ENCODE measurements around the gene COPS8. TPM values are rescaled to one million over a fixed set of nuclear protein-coding genes. Genes with fewer than 3 reads are reported as not detected.

The COPS8 gene
- total RNA-seq, 1 experiment from 2014 or later = 64.7 TPM

- H3K27me3 ChIP-seq (ENCODE audit: insufficient read depth, low read depth) = 0 out of 2 replicates have a peak, but pooled peaks cover 8% of the 10 kb centered on the region
- no peak overlapping the region for H3K27ac ChIP-seq
- TF ChIP-seq EZH2 (IDR thresholded peaks at IDR 0.05; ENCODE audit: low read depth) (no peak), CTCF (conservative IDR thresholded peaks at IDR 0.05) (no peak)
- H4K20me1 ChIP-seq (ENCODE audit: insufficient read depth) = no peaks in the 10 kb centered on the region
- POLR2A ChIA-PET (ENCODE audit: unreplicated experiment) = interaction anchor here (0.5 kb wide), 1 partner anchor 357 kb away, joined by 10 read pairs; no protein-coding TSS in a partner anchor
- peak in 1 of 2 experiments; percentile 64 for DNase-seq
- H3K79me2 ChIP-seq (ENCODE audit: low read depth) = no peaks in the 10 kb centered on the region
- H2AFZ ChIP-seq = no peak overlapping the region
- intact Hi-C loops (cut with micrococcal nuclease; ENCODE audit: unreplicated experiment) = loop anchor here (5.0 kb wide), 1 partner anchor 891 kb away; no protein-coding TSS in a partner anchor
- H3K4me3 ChIP-seq = no peak overlapping the region
- H3K36me3 ChIP-seq (ENCODE audit: low read depth) = no peaks in the 10 kb centered on the region
- H3K9me3 ChIP-seq (ENCODE audit: insufficient read depth, low read depth) = peaks cover 3% of the 10 kb centered on the region; the same call in 1 of the 2 replicates
- H3K4me2 ChIP-seq = peak overlapping the region; percentile 4; the same call in 1 of the 2 replicates
- H3K9me2 ChIP-seq (ENCODE audit: insufficient read depth) = no peaks in the 10 kb centered on the region
- H3F3A ChIP-seq (ENCODE audit: insufficient read depth, low read depth) = peaks cover 16% of the 10 kb centered on the region; the same call in 1 of the 2 replicates
- H3K4me1 ChIP-seq (replicated peaks; ENCODE audit: insufficient read depth) = peaks cover 22% of the 10 kb centered on the region
- no TSS peak for BruUV-seq (replicated peaks)
- CTCF ChIA-PET = interaction anchor here (0.5 to 0.6 kb wide), 2 partner anchors 332 to 406 kb away, joined by 3 to 5 read pairs; no protein-coding TSS in a partner anchor
Observed at GRCh38 chr2:237073552-237073951, 12.1 kb upstream of the COPS8 start.

DNA sequence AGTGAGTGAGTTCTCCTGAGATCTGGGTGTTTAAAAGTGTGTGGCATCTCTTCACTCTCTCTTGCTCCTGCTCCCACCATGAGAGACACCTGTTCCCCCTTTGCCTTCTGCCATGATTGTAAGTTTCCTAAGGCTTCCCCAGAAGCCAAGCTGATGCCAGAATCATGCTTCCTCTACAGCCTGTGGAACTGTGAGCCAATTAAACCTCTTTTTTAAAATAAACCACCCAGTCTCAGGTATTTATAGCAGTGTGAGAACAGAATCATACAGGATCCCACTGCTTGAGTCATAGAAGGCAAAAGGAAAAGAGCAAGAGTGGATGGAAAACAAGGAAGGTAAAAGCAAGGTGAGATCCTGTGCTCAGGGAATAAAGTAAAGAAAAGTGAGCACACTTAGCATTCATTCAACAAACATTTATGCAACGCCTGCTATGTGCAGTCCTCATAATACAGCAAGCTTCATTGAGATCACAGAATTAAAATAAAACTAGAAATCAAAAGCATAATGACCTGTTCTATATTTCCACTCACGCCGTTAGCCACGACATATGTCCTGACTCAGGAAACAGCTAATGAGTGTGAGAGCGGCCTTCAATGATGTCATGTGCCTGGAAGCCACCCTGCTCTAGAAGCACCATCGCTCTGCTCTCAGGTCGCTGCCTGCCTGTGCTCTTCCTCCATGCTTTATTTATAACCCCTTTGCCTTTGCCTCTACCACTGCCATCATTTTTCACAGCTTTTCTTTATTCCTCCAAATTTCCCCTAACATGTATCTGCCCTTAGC is 11.3 kb upstream of the COPS8 start:
- CTCF ChIA-PET = interaction anchor here (0.5 kb wide), 1 partner anchor 756 kb away, joined by 8 read pairs; no protein-coding TSS in a partner anchor
- peaks cover 3% of the 10 kb centered on the region; the same call in 1 of the 2 replicates for H3K9me3 ChIP-seq (ENCODE audit: insufficient read depth, low read depth)
- H3K4me2 ChIP-seq = no peak overlapping the region
- no peak overlapping the region for H2AFZ ChIP-seq
- H4K20me1 ChIP-seq (ENCODE audit: insufficient read depth) = no peaks in the 10 kb centered on the region
- intact Hi-C loops (cut with micrococcal nuclease; ENCODE audit: unreplicated experiment) = loop anchor here (5.0 kb wide), 1 partner anchor 892 kb away; no protein-coding TSS in a partner anchor
- peaks cover 16% of the 10 kb centered on the region; the same call in 1 of the 2 replicates for H3F3A ChIP-seq (ENCODE audit: insufficient read depth, low read depth)
- POLR2A ChIA-PET (ENCODE audit: unreplicated experiment) = interaction anchor here (0.6 kb wide), 1 partner anchor 1247 kb away, joined by 4 read pairs; no protein-coding TSS in a partner anchor
- H3K27me3 ChIP-seq (ENCODE audit: insufficient read depth, low read depth) = peaks cover 11% of the 10 kb centered on the region; the same call in 1 of the 2 replicates
- no peak for TF ChIP-seq EZH2 (IDR thresholded peaks at IDR 0.05; ENCODE audit: low read depth)
- TF ChIP-seq CTCF (conservative IDR thresholded peaks at IDR 0.05) = no peak
- peaks cover 22% of the 10 kb centered on the region for H3K4me1 ChIP-seq (replicated peaks; ENCODE audit: insufficient read depth)
- no peak overlapping the region for H3K4me3 ChIP-seq
- no peak overlapping the region for H3K27ac ChIP-seq
- no TSS peak for BruUV-seq (replicated peaks)
- no peaks in the 10 kb centered on the region for H3K79me2 ChIP-seq (ENCODE audit: low read depth)
- H3K9me2 ChIP-seq (ENCODE audit: insufficient read depth) = no peaks in the 10 kb centered on the region
- no peak for DNase-seq
- no peaks in the 10 kb centered on the region for H3K36me3 ChIP-seq (ENCODE audit: low read depth)

- Histone ChIP-seq H4K20me1 (ENCODE audit: insufficient read depth) (no peaks in the 10 kb centered on the region), H3K4me1 (replicated peaks; ENCODE audit: insufficient read depth) (peaks cover 22% of the 10 kb centered on the region), H3K36me3 (ENCODE audit: low read depth) (no peaks in the 10 kb centered on the region), H2AFZ (peak overlapping the region; percentile 34), H3K27me3 (ENCODE audit: insufficient read depth, low read depth) (peaks cover 11% of the 10 kb centered on the region; the same call in 1 of the 2 replicates), H3K9me3 (ENCODE audit: insufficient read depth, low read depth) (peaks cover 3% of the 10 kb centered on the region; the same call in 1 of the 2 replicates), H3K9me2 (ENCODE audit: insufficient read depth) (no peaks in the 10 kb centered on the region), H3F3A (ENCODE audit: insufficient read depth, low read depth) (peaks cover 16% of the 10 kb centered on the region; the same call in 1 of the 2 replicates), H3K4me2 (peak overlapping the region; percentile 55), H3K27ac (peak overlapping the region; percentile 8; the same call in 1 of the 2 replicates), H3K79me2 (ENCODE audit: low read depth) (no peaks in the 10 kb centered on the region), H3K4me3 (no peak overlapping the region)
- ChIA-PET POLR2A (ENCODE audit: unreplicated experiment) (interaction anchor here (0.6 kb wide), 1 partner anchor 683 kb away, joined by 4 read pairs; no protein-coding TSS in a partner anchor), CTCF (no interaction called here)
- intact Hi-C loops (cut with micrococcal nuclease; ENCODE audit: unreplicated experiment) = loop anchor here (1.0 kb wide), 2 partner anchors 9 to 836 kb away; partner anchors contain the start of gene COPS8
- TF ChIP-seq EZH2 (IDR thresholded peaks at IDR 0.05; ENCODE audit: low read depth) (no peak), CTCF (conservative IDR thresholded peaks at IDR 0.05) (no peak)
- no TSS peak for BruUV-seq (replicated peaks)
- peak; percentile 92 to 93 for DNase-seq
Observed at GRCh38 chr2:237075749-237076599, 9.7 kb upstream of the COPS8 start.

Measured in PC-9 (cell line).